ENCODE results near the gene ARFGEF3.
"Not testable (repeated sequence)": the region's sequence is repeated elsewhere in the genome, so short reads cannot be mapped to it uniquely, and the experiment has no call there.

DNA sequence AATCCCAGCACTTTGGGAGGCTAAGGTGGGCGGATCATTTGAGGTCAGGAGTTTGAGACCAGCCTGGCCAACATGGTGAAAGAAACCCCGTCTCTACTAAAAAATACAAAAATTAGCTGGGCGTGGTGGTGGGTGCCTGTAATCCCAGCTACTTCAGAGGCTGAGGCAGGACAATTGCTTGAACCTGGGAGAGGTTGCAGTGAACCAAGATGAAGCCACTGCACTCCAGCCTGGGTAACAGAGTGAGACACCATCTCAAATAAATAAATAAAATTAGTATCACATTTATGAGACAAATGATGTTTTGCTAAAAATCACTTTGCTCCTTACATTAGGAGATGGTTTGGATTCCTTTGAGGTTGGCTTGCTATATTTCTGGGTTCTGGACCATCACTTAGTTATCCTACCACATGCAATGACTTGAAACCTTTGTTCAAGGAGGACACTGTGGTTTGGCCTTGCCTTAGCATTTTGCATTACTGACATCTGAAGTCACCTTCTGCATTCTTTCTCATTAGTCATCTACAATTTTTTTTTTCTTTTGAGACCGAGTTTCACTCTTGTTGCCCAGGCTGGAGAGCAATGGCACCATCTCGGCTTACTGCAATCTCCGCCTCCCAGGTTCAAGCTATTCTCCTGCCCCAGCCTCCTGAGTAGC, 126.8 kb downstream of the ARFGEF3 start:
- not testable (repeated sequence) for TF ChIP-seq CTCF (conservative IDR thresholded peaks at IDR 0.05 in 1 of 2, IDR thresholded peaks at IDR 0.05 in 1 of 2; ENCODE audit: low read depth in 1 of 2, low read length in 2 of 2); EZH2 (IDR thresholded peaks at IDR 0.05; ENCODE audit: low read length, missing control alignments)
